HG03175 (cell line): ENCODE data around the gene POLD1.

ENCODE experiments used
- ATAC-seq: cut with Tn5 transposase; IDR thresholded peaks from one replicate; pipeline ENCODE4 v1.9.1; 2021; ENCODE audit warnings: mild to moderate bottlenecking, moderate library complexity; ENCODE audit not compliant: unreplicated experiment

The POLD1 gene

GRCh38 chr19:50365434-50366306 lies 18.5 kb upstream of the POLD1 start, which contains the start of gene NAPSA:
Gene NAPSA, minus strand, starts transcription at chr19:50365639. Its CDS starts 18 bp downstream, at chr19:50365621.
- no peak for ATAC-seq

DNA sequence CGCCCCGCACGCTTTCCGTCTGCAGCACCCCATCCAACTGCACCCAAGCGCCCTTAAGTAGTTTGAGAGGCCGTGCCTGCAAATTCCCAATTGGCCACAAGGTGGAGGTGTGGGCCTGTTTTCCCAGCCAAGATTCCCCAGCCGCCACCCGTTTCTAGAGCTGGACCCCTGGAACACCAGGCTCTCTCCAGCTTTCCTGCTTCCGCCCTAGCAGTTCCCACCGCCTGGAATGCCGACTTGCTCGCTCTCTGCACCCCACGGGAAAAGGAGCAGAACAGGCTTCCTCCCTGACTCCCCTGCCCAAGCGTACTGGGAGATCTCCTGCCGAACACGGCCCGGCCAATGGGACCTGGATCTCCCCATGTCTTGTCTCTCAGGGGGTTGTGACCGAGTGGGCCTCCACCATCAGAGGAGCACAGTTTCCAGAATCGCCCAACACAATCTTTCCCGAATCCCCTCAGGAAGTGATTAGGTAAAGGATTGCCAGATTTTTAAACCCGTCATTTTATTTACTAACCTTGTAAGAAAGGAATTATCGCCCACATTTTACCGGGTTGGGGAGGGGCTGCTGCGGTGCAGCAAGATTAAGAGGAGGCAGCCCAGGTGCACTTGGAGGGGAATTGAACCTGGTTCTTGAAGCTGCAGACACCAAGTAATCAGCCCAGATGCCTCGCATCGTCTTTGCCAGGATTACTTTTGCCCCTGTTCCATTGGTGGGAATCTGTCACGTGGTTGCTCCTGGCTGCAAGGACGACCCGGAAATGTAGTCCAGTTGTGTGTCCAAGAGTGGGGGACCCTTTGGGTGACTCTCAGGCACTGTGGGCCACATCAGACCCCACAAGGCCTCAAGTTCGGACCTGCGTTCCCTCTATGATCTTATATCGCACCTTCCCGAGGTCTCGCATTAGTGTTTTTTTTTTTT lies 15.2 kb upstream of the POLD1 start:
- ATAC-seq = peak; percentile 52

DNA sequence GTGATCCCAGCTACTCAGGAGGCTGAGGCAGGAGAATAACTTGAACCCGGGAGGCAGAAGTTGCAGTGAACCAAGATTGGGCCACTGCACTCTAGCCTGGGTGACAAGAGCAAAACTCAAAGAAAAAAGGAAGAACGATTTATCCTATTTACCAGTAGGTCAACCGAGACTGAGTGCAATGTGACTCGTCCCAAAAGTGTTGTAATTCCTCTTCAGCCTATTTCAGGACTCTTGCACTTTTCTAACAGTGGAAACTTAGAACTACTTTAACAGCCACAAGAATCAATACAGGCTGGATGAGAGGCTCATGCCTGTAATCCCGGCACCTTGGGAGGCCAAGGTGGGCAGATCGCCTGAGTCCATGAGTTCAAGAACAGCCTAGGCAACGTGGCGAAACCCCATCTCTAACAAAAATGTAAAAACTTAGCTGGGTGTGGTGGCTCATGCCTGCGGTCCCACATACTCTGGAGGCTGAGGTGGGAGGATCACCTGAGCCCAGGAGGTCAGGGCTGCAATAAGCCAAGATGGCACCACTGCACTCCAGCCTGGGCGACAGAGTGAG lies 12.2 kb upstream of the POLD1 start:
- no peak for ATAC-seq

- ATAC-seq = peak; percentile 89
Observed at GRCh38 chr19:50376166-50377050, 7.7 kb upstream of the POLD1 start, which contains the start of gene NR1H2. Gene NR1H2, plus strand, starts transcription at chr19:50376457. Its CDS starts 1,149 bp downstream, at chr19:50377606.

GRCh38 chr19:50377051-50377461 lies 7.1 kb upstream of the POLD1 start:
- ATAC-seq = peak; percentile 16

DNA sequence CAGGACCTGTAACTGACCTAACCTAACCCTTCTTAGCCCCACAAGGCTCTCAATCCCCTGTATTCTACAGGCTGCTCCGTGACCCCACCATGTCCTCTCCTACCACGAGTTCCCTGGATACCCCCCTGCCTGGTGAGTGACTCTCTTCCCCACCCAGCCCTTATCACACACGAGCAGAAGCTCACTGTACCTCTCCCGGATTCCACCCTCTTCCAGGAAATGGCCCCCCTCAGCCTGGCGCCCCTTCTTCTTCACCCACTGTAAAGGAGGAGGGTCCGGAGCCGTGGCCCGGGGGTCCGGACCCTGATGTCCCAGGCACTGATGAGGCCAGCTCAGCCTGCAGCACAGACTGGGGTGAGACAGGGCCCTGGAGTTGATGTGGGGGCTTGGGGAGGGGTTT lies 6.6 kb upstream of the POLD1 start:
- no peak for ATAC-seq

DNA sequence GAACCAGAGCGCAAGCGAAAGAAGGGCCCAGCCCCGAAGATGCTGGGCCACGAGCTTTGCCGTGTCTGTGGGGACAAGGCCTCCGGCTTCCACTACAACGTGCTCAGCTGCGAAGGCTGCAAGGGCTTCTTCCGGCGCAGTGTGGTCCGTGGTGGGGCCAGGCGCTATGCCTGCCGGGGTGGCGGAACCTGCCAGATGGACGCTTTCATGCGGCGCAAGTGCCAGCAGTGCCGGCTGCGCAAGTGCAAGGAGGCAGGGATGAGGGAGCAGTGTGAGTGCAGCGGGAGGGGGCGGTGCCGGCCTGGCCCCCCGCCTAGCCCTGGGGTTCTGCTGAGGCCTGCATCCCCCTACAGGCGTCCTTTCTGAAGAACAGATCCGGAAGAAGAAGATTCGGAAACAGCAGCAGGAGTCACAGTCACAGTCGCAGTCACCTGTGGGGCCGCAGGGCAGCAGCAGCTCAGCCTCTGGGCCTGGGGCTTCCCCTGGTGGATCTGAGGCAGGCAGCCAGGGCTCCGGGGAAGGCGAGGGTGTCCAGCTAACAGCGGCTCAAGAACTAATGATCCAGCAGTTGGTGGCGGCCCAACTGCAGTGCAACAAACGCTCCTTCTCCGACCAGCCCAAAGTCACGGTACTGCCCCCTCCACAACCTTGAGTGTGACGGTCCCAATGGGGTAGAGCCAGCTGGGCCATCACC lies 5.8 kb upstream of the POLD1 start:
- ATAC-seq = no peak

- no peak for ATAC-seq
Observed at GRCh38 chr19:50378863-50379236, 5.3 kb upstream of the POLD1 start.

DNA sequence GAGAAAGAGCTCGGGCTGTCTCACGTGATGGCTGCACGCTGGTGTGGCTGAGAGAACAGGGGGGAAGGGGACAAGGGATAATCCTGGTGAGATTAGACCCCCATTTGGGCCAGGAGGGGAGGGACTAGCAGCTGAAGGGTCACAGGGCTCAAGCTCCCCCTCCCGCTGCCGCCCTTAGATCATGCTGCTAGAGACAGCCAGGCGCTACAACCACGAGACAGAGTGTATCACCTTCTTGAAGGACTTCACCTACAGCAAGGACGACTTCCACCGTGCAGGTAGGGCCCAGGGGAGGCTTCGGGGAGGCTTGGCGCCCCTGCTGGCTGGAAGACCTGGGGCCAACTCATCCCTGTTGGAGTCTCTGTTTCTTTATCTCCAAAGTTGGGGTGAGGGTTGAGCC lies 4.5 kb upstream of the POLD1 start:
- no peak for ATAC-seq

GRCh38 chr19:50380137-50380536 lies 4.0 kb upstream of the POLD1 start:
- no peak for ATAC-seq

DNA sequence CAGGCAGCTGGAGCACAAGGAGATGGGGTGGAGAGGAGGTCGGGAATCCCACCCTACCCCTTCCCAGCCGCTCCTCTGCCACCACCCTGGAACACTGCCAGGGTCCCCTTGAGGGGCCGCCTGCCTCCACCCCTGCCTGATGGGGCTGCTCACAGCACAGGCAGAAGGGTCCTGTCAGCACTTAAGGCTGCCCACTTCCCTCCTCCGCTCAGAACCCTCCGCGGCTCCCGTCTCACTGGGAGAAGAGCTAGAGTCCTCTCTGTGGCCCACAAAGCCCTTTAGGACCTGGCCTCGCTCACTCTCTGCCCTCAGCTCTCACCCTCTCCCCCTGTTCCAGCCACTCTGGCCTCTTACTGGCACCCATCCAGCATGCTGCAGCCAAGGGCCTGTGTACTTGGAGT lies 3.4 kb upstream of the POLD1 start:
- ATAC-seq = no peak

DNA sequence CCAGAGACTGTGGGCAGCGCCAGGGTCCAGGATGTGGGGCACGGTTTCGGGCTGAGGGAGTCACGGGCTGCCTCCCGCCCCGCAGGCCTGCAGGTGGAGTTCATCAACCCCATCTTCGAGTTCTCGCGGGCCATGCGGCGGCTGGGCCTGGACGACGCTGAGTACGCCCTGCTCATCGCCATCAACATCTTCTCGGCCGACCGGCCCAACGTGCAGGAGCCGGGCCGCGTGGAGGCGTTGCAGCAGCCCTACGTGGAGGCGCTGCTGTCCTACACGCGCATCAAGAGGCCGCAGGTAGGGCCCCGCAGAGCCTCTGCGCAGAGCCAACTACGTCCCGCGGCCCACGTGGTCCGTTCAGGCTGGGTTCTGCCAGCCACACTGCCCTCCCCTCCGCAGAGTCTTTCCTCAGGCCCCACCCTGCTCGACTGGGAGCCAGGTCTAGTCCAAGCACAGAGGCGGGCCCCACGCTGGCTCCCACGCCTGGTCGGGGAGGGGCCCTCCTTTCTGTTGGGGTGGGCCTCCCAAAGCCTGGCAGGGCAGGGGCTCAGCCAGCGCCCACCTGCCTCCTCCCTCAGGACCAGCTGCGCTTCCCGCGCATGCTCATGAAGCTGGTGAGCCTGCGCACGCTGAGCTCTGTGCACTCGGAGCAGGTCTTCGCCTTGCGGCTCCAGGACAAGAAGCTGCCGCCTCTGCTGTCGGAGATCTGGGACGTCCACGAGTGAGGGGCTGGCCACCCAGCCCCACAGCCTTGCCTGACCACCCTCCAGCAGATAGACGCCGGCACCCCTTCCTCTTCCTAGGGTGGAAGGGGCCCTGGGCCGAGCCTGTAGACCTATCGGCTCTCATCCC lies 2.0 kb upstream of the POLD1 start:
- ATAC-seq = no peak

DNA sequence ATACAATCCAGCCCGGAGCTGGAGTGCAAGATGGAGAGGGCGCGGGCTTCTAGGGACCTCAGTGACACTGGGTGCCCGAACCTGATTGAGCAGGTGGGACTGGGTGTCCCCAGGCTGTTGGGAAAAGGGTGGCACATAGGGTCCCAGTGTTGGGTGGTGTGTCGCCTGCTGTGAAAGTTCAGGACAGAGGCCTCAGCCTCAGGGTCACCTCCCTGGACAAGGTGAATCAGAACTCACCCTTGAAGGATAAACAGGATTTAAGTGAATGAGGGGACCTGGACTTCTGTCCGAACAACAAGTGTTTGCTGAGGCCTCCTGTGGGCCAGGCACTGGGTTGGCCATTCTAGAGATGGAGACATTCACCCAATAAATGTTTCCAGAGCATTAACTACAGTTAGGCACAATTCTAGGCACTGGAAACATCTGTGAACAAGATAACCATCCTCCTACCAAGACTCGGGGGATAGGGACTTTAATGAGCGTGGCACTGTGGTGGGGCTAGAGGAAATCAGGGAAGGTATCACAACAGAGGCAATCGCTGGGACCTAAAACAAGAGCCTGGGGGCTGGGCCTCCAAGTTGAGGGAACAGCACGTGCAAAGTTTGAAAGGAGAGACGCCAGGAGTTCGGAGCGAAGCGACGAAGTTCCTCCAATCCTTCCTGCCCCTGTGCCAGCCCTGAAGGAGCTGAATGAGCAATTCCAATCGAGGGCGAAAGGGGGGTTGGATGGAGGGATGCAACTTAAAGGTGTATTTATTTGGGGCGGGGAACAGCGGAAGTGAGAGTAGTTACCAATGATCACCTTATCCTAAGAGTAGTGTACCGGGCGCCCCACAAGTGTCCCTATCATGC lies 921 bp upstream of the POLD1 start:
- ATAC-seq = no peak

DNA sequence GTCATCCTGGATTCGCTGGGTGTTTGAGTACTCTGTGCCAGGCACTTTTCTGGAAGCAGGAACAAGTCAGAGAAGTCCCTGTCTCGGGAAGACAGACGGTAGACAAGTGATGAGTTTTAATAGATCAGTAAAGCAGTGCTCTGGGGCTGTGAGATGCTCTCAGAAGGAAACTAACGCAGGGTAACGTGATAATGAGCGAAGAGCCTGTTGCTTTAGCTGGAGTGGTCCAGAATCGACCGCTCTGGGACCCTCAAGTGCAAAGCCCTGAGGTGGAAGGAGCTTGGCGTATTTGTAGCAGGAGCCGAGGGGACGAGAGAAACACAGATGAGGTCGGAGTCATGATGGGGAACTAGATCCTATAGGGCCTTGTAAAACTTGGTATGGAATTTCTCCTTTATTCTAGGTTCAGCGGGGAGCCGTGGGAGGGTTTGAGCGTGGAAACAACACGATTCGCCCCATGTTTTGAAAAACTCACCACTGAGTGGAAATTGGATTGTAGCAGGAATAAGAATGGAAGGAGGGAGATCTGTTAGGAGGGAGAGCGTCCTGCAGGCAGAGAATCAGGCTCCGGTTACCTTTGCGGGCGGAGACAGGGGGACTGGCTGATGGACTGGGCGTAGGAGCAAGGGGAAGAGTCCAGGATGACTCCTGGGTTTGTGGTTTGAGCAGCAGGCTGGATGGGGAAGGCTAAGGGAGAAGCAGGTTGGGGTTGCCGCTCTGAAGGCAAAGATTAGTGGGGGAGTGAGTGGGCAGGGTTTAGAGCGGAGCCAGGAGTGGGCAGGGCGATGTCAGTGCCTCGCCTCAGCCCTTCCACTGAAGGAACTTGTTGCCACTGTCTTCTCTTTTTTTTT lies 763 bp downstream of the POLD1 start:
- no peak for ATAC-seq

DNA sequence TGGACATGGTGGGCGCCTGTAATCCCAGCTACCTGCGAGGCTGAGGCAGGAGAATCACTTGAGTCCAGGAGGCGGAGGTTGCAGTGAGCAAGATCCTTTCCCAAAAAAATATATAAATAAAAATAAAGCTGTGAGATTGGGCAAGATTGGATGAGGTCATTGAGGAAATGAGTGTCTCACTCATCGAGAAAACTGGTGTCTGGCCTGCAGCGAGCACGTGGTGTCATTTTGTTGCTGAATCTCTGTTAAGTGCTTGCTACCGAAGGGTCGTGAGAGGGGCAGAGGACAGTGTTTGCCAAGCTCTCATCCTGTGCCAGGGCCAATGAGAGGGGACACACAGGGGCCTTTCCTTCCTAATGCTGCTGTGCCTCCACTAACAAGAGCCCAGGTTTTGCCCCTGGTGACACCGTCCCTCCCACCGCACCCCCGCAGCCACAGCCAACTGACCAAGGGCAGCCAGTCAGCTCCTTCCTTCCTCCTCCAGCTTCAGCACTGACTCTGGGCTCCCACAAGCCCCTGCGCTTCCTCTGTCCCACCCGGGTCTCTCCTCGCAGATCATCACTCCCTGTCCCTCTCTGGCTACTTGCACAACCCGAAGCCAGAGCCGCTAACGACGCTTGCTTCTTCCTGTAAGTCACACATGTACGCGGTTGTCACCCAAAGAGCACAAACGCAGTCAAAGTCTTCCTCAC lies 3.2 kb downstream of the POLD1 start:
- no peak for ATAC-seq

- ATAC-seq = no peak
Observed at GRCh38 chr19:50387868-50388245, 3.7 kb downstream of the POLD1 start.
